ENCODE results near the gene CDC42EP2. TPM values are rescaled to one million over a fixed set of nuclear protein-coding genes. Genes with fewer than 3 reads are reported as not detected.

CDC42EP2 gene
- total and polyA plus RNA-seq, 2 of the 13 experiments (the other 11 are each of a cell fraction or from before 2014, with no cell fraction given): 2.3 to 7.1 TPM

GRCh38 chr11:65329944-65330403 lies 15.3 kb downstream of the CDC42EP2 start (continued):
- TF ChIP-seq FOXA3 (CRISPR knock-in tag; IDR thresholded peaks at IDR 0.05) (no peak), YY1 (IDR thresholded peaks at IDR 0.05; ENCODE audit: insufficient read depth, insufficient replicate concordance, low read depth, low read length) (peak; percentile 36), SRSF1 (optimal IDR thresholded peaks at IDR 0.05; ENCODE audit: low read depth, low read length) (no peak), EZH2 (conservative IDR thresholded peaks at IDR 0.05; ENCODE audit: low read depth, low read length) (no peak), MEIS1 (CRISPR knock-in tag; IDR thresholded peaks at IDR 0.05; ENCODE audit: borderline replicate concordance) (no peak), ATF3 (CRISPR knock-in tag; IDR thresholded peaks at IDR 0.05) (no peak), HDAC1 (CRISPR knock-in tag; IDR thresholded peaks at IDR 0.05) (no peak), PRPF4 (IDR thresholded peaks at IDR 0.05; ENCODE audit: low read depth, low read length, poor library complexity, severe bottlenecking) (no peak), RXRA (CRISPR knock-in tag; IDR thresholded peaks at IDR 0.05) (no peak), ZFP90 (CRISPR knock-in tag; IDR thresholded peaks at IDR 0.05; ENCODE audit: borderline replicate concordance) (no peak), ZSCAN9 (CRISPR knock-in tag; IDR thresholded peaks at IDR 0.05; ENCODE audit: borderline replicate concordance) (0 out of 2 replicates have a peak, but pooled peaks have one; percentile 4), ZNF317 (CRISPR knock-in tag; IDR thresholded peaks at IDR 0.05) (no peak), ZNF354B (CRISPR knock-in tag; IDR thresholded peaks at IDR 0.05) (no peak), ZNF781 (CRISPR knock-in tag; IDR thresholded peaks at IDR 0.05; ENCODE audit: borderline replicate concordance, not compliant biosample characterization) (no peak), NFIB (CRISPR knock-in tag; IDR thresholded peaks at IDR 0.05; ENCODE audit: borderline replicate concordance) (no peak), CENPX (CRISPR knock-in tag; IDR thresholded peaks at IDR 0.05) (no peak), NCOA1 (CRISPR knock-in tag; IDR thresholded peaks at IDR 0.05) (no peak)
- TF ChIP-seq, protein P1, sequence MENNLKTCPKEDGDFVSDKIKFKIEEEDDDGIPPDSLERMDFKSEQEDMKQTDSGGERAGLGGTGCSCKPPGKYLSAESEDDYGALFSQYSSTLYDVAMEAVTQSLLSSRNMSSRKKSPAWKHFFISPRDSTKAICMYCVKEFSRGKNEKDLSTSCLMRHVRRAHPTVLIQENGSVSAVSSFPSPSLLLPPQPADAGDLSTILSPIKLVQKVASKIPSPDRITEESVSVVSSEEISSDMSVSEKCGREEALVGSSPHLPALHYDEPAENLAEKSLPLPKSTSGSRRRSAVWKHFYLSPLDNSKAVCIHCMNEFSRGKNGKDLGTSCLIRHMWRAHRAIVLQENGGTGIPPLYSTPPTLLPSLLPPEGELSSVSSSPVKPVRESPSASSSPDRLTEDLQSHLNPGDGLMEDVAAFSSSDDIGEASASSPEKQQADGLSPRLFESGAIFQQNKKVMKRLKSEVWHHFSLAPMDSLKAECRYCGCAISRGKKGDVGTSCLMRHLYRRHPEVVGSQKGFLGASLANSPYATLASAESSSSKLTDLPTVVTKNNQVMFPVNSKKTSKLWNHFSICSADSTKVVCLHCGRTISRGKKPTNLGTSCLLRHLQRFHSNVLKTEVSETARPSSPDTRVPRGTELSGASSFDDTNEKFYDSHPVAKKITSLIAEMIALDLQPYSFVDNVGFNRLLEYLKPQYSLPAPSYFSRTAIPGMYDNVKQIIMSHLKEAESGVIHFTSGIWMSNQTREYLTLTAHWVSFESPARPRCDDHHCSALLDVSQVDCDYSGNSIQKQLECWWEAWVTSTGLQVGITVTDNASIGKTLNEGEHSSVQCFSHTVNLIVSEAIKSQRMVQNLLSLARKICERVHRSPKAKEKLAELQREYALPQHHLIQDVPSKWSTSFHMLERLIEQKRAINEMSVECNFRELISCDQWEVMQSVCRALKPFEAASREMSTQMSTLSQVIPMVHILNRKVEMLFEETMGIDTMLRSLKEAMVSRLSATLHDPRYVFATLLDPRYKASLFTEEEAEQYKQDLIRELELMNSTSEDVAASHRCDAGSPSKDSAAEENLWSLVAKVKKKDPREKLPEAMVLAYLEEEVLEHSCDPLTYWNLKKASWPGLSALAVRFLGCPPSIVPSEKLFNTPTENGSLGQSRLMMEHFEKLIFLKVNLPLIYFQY (CRISPR knock-in tag; IDR thresholded peaks at IDR 0.05; ENCODE audit: borderline replicate concordance): no peak
- TF ChIP-seq, protein P2, sequence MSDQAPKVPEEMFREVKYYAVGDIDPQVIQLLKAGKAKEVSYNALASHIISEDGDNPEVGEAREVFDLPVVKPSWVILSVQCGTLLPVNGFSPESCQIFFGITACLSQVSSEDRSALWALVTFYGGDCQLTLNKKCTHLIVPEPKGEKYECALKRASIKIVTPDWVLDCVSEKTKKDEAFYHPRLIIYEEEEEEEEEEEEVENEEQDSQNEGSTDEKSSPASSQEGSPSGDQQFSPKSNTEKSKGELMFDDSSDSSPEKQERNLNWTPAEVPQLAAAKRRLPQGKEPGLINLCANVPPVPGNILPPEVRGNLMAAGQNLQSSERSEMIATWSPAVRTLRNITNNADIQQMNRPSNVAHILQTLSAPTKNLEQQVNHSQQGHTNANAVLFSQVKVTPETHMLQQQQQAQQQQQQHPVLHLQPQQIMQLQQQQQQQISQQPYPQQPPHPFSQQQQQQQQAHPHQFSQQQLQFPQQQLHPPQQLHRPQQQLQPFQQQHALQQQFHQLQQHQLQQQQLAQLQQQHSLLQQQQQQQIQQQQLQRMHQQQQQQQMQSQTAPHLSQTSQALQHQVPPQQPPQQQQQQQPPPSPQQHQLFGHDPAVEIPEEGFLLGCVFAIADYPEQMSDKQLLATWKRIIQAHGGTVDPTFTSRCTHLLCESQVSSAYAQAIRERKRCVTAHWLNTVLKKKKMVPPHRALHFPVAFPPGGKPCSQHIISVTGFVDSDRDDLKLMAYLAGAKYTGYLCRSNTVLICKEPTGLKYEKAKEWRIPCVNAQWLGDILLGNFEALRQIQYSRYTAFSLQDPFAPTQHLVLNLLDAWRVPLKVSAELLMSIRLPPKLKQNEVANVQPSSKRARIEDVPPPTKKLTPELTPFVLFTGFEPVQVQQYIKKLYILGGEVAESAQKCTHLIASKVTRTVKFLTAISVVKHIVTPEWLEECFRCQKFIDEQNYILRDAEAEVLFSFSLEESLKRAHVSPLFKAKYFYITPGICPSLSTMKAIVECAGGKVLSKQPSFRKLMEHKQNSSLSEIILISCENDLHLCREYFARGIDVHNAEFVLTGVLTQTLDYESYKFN (CRISPR knock-in tag; conservative IDR thresholded peaks at IDR 0.05): no peak
- TF ChIP-seq, protein P3, sequence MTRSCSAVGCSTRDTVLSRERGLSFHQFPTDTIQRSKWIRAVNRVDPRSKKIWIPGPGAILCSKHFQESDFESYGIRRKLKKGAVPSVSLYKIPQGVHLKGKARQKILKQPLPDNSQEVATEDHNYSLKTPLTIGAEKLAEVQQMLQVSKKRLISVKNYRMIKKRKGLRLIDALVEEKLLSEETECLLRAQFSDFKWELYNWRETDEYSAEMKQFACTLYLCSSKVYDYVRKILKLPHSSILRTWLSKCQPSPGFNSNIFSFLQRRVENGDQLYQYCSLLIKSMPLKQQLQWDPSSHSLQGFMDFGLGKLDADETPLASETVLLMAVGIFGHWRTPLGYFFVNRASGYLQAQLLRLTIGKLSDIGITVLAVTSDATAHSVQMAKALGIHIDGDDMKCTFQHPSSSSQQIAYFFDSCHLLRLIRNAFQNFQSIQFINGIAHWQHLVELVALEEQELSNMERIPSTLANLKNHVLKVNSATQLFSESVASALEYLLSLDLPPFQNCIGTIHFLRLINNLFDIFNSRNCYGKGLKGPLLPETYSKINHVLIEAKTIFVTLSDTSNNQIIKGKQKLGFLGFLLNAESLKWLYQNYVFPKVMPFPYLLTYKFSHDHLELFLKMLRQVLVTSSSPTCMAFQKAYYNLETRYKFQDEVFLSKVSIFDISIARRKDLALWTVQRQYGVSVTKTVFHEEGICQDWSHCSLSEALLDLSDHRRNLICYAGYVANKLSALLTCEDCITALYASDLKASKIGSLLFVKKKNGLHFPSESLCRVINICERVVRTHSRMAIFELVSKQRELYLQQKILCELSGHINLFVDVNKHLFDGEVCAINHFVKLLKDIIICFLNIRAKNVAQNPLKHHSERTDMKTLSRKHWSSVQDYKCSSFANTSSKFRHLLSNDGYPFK (CRISPR knock-in tag; IDR thresholded peaks at IDR 0.05; ENCODE audit: borderline replicate concordance): no peak
